TTC549 (cell line): ENCODE data around the gene SNRNP48.

Experiments used
- FAIRE-seq: peaks from 2 replicates; lab custom pipeline; 2012; peaks lifted over from hg19 to GRCh38; lab: Jason Lieb, UNC

SNRNP48 gene

GRCh38 chr6:7644417-7644816 is 54.4 kb downstream of the SNRNP48 start:
- FAIRE-seq = no peak

GRCh38 chr6:7646394-7646793 is 56.4 kb downstream of the SNRNP48 start:
- FAIRE-seq = no peak

GRCh38 chr6:7647504-7647903 is 57.5 kb downstream of the SNRNP48 start:
- FAIRE-seq = no peak

- FAIRE-seq = no peak
Measured at GRCh38 chr6:7649037-7649810, 59.2 kb downstream of the SNRNP48 start.

GRCh38 chr6:7650878-7651277 is 60.9 kb downstream of the SNRNP48 start:
- no peak for FAIRE-seq

GRCh38 chr6:7652957-7653356 is 63.0 kb downstream of the SNRNP48 start:
- FAIRE-seq = no peak

- FAIRE-seq = no peak
Measured at GRCh38 chr6:7656355-7656754, 66.4 kb downstream of the SNRNP48 start.

GRCh38 chr6:7658543-7658942 is 68.5 kb downstream of the SNRNP48 start:
- no peak for FAIRE-seq

GRCh38 chr6:7661364-7661763 is 71.4 kb downstream of the SNRNP48 start:
- no peak for FAIRE-seq
